ENCODE results near the gene CPXM2. TPM values are rescaled to one million over a fixed set of nuclear protein-coding genes. Genes with fewer than 3 reads are reported as not detected.

Gene CPXM2
- polyA plus RNA-seq, 1 experiment = 14.4 TPM

DNA sequence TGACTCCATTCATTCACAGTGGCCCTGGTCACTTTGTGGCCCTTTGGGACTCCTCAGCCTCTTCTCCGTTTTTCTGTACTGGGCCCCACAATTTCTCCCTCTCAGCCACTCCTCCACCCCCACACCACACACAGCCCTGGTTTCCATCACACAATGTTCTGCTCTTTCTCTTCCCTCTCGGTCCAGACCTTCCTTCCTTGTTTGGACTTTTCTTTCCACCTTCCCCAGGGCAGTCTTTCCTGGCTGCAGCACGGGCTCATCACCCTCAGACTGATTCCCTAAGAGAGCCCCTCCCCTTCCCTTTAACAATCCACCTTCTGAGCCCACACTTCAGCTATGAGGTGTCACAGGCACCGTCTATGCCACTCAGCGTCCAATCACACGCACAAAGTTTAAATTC is 25.7 kb downstream of the CPXM2 start:
- CTCF ChIA-PET = no interaction called here
- no peaks in the 10 kb centered on the region for H3K27me3 ChIP-seq (ENCODE audit: control insufficient read depth, insufficient read depth, low read length)
- H3K36me3 ChIP-seq (ENCODE audit: control insufficient read depth, insufficient read depth, low read length) = no peaks in the 10 kb centered on the region
- POLR2A ChIA-PET = no interaction called here
- H3K4me3 ChIP-seq (ENCODE audit: low read depth, low read length) = no peak overlapping the region
- TF ChIP-seq, protein P1, sequence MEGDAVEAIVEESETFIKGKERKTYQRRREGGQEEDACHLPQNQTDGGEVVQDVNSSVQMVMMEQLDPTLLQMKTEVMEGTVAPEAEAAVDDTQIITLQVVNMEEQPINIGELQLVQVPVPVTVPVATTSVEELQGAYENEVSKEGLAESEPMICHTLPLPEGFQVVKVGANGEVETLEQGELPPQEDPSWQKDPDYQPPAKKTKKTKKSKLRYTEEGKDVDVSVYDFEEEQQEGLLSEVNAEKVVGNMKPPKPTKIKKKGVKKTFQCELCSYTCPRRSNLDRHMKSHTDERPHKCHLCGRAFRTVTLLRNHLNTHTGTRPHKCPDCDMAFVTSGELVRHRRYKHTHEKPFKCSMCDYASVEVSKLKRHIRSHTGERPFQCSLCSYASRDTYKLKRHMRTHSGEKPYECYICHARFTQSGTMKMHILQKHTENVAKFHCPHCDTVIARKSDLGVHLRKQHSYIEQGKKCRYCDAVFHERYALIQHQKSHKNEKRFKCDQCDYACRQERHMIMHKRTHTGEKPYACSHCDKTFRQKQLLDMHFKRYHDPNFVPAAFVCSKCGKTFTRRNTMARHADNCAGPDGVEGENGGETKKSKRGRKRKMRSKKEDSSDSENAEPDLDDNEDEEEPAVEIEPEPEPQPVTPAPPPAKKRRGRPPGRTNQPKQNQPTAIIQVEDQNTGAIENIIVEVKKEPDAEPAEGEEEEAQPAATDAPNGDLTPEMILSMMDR (IDR thresholded peaks at IDR 0.05; ENCODE audit: insufficient read depth, low read depth, low read length) = no peak
- no peak for DNase-seq (ENCODE audit: low read depth)

DNA sequence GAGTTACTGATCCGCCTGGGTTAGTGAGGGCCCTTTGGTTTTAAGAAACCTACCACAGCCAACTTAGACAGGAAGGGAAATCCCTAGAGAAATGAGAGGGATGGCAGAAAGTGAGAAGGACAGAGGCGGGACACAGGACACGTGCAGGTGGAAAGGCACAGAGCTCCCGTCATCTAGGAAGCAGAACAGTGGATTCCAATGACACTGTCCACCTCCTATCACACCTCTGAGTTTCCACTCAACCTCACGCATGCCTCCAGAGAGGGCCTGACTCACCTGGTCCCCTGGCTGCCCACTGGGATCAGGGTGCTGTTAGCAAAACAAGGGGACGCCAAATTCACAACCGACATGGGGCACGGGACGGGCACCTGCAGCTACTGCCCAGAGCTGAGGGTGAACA is 26.3 kb downstream of the CPXM2 start:
- ChIA-PET POLR2A (no interaction called here), CTCF (no interaction called here)
- TF ChIP-seq, protein P1 (IDR thresholded peaks at IDR 0.05; ENCODE audit: insufficient read depth, low read depth, low read length) = no peak
- Histone ChIP-seq H3K36me3 (ENCODE audit: control insufficient read depth, insufficient read depth, low read length) (no peaks in the 10 kb centered on the region), H3K4me3 (ENCODE audit: low read depth, low read length) (no peak overlapping the region), H3K27me3 (ENCODE audit: control insufficient read depth, insufficient read depth, low read length) (no peaks in the 10 kb centered on the region)
- DNase-seq (ENCODE audit: low read depth) = no peak

DNA sequence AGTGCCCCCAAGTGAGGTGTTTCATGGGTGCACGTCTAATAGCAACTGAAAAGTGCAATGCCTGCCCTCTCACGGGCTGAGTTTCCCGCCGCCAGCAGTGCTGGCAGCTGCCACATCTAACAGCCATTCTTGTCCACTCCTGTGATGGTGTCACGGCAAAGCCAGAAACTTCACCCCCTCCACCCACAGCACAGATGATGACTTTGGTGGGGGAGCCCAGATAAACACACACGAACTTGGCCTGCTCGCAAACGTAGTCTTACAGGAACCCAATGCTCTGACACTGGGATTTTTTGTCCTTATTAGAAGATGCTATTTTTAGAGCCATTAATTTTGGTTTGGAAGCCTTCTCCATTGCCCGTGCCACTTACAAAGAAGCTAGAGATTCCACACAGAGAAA is 26.7 kb downstream of the CPXM2 start:
- POLR2A ChIA-PET = no interaction called here
- CTCF ChIA-PET = no interaction called here
- Histone ChIP-seq H3K36me3 (ENCODE audit: control insufficient read depth, insufficient read depth, low read length) (no peaks in the 10 kb centered on the region), H3K27me3 (ENCODE audit: control insufficient read depth, insufficient read depth, low read length) (no peaks in the 10 kb centered on the region), H3K4me3 (ENCODE audit: low read depth, low read length) (no peak overlapping the region)
- TF ChIP-seq, protein P1 (IDR thresholded peaks at IDR 0.05; ENCODE audit: insufficient read depth, low read depth, low read length) = no peak
- DNase-seq (ENCODE audit: low read depth) = no peak

DNA sequence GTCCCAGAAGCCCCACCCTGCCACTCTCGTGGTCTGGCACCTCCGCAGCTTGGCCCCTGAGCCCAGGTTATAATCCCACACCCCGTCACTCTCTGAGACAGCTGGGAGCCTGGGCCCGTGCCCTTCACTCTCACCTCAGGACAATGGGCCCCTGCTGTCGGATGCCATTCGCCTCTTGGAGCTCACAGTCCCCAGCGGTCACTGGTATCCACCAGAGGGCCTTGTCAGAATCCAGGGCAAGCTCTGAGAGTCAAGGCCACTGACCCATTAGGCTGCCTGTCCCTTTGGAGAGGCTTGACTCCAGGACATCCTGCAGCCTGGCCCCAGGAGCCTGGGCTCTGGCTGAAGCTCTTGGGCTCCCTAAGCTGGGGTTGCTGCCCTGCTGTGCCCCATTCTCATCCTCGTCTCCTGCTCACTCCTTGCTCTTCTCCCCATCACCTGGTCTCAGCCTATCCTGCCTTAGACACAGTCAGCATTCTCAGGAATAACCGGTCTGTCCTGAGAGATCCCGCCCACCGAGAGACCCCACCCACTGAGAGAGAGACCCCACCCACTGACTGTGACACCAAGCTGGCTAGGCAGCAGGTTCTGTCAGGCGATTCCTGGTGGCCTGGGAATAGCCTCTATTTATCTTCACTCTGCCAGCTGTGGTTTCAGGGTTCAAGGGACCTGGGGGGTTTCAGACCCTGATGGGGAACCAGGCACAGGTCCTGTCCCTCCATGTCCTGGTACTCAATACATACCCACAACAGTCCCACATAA is 27.7 kb downstream of the CPXM2 start:
- Histone ChIP-seq H3K27me3 (ENCODE audit: control insufficient read depth, insufficient read depth, low read length) (no peaks in the 10 kb centered on the region), H3K36me3 (ENCODE audit: control insufficient read depth, insufficient read depth, low read length) (no peaks in the 10 kb centered on the region), H3K4me3 (ENCODE audit: low read depth, low read length) (no peak overlapping the region)
- TF ChIP-seq, protein P1 (IDR thresholded peaks at IDR 0.05; ENCODE audit: insufficient read depth, low read depth, low read length) = no peak
- ChIA-PET CTCF (no interaction called here), POLR2A (no interaction called here)
- DNase-seq (ENCODE audit: low read depth) = no peak

DNA sequence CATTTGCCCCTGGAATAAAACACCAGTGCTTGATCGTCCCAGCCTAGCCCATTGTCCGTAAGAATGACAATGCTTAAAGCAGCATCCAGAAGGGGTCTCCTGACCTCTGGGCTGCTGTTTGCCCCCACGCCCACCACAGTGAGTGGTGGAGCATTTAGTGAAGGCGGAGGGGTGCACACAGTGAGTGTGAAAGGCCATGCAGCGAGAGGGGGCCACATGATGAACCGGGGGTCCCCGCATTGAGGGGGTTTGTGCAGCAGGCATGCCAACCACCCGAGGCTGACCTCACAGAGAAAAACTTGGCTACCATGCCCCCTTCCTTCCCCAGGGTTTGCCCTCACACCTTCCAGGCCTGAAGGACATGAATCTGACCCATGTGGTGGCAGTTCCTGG is 28.4 kb downstream of the CPXM2 start:
- H3K27me3 ChIP-seq (ENCODE audit: control insufficient read depth, insufficient read depth, low read length) = no peaks in the 10 kb centered on the region
- POLR2A ChIA-PET = no interaction called here
- DNase-seq (ENCODE audit: low read depth) = no peak
- H3K4me3 ChIP-seq (ENCODE audit: low read depth, low read length) = no peak overlapping the region
- TF ChIP-seq, protein P1 (IDR thresholded peaks at IDR 0.05; ENCODE audit: insufficient read depth, low read depth, low read length) = no peak
- CTCF ChIA-PET = no interaction called here
- H3K36me3 ChIP-seq (ENCODE audit: control insufficient read depth, insufficient read depth, low read length) = no peaks in the 10 kb centered on the region

All from BJ (cell line).